Gastrocnemius medialis (tissue), 4 donors: ENCODE data around the gene SHB.

Experiments used
- CTCF ChIP-seq, 5 experiments: fragments of 450-650 bp in 3 of 5; fragments of 200-600 bp in 2 of 5; sonication (generic) in 2 of 5; IDR thresholded peaks in 4 of 5; conservative IDR thresholded peaks in 1 of 5; 1 replicate in 4 of 5; 2 replicates in 1 of 5; pipeline ENCODE4 v1.5.1; 2016 to 2019; ENCODE audit warnings: antibody characterized with exemption in 5 of 5, mild to moderate bottlenecking in 3 of 5, moderate library complexity in 3 of 5
- POLR2A ChIP-seq, 2 donors: fragments of 450-650 bp; IDR thresholded peaks; one replicate each; pipeline ENCODE4 v1.6.1; 2017; ENCODE audit warnings: antibody characterized with exemption in 2 of 2, mild to moderate bottlenecking in 2 of 2, moderate library complexity in 2 of 2

DNA sequence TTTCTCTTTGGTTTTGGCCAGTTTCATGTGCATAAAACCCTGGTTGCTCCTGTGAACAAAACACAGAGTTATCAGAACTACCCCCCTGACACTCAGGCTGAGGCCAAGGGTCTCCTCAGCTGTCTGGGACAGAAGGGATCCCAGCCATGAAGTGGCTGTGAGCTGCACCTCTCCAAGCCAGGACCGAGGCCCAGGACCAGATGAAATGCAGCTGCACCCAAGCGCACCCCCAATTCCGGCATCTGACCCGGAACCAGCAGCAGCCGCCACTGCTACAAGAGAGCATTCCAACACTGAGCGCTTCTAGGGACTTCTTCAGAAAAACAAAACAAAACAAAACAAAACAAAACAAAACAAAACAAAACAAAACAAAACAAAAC lies 149.1 kb downstream of the SHB start:
- TF ChIP-seq CTCF (IDR thresholded peaks at IDR 0.05 in 4 of 5, conservative IDR thresholded peaks at IDR 0.05 in 1 of 5) (no peak), POLR2A (IDR thresholded peaks at IDR 0.05) (no peak)
